Panc1 (cell line): ENCODE results near the gene NAPG. TPM values are rescaled to one million over a fixed set of nuclear protein-coding genes. Genes with fewer than 3 reads are reported as not detected.

Experiments used
- ATAC-seq: fragments of 200-7000 bp; cut with Tn5 transposase; 2 replicates; pipeline ENCODE4 v1.9.1; 2020; ENCODE audit warnings: mild to moderate bottlenecking, moderate library complexity
- BruUV-seq: library from RNA; stranded (reverse); fragments of 400-500 nt; replicated peaks from 2 replicates; lab custom pipeline; 2021; lab: Mats Ljungman, UMichigan
- CTCF ChIA-PET: fragments of 300-600 bp; sonication (Branson Sonifier 250); formaldehyde crosslinking; loops from one replicate; lab custom pipeline; 2022; ENCODE audit warnings: antibody characterized with exemption; lab: Charles Lee
- POLR2A ChIA-PET: fragments of 300-600 bp; sonication (Branson Sonifier 250); formaldehyde crosslinking; loops from one replicate; lab custom pipeline; 2022; ENCODE audit warnings: antibody characterized with exemption; lab: Charles Lee
- DNase-seq: peaks from one replicate; pipeline ENCODE4 v3.0.0-alpha.2; 2010; ENCODE audit warnings: low read depth, low spot score
- H3K27ac ChIP-seq: 2 replicates; pipeline ENCODE4 v1.5.1; 2011; ENCODE audit warnings: mild to moderate bottlenecking, low read length, inconsistent platforms
- H3K27me3 ChIP-seq: fragments of 200-500 bp; sonication (Bioruptor generic); 2 replicates; pipeline ENCODE4 v1.6.0; 2014; ENCODE audit warnings: low read length, inconsistent platforms; ENCODE audit not compliant: control insufficient read depth, insufficient read depth
- H3K36me3 ChIP-seq: fragments of 200-500 bp; sonication (Bioruptor generic); 2 replicates; pipeline ENCODE4 v1.5.1; 2014; ENCODE audit warnings: inconsistent platforms, mild to moderate bottlenecking, low read length, moderate library complexity; ENCODE audit not compliant: control insufficient read depth, insufficient read depth
- H3K4me1 ChIP-seq: 2 replicates; pipeline ENCODE4 v1.5.1; 2011; ENCODE audit warnings: inconsistent platforms, mild to moderate bottlenecking, low read length, moderate library complexity; ENCODE audit not compliant: control insufficient read depth, insufficient read depth
- H3K4me3 ChIP-seq, 2 experiments: 2 replicates each; pipeline ENCODE4 v1.5.1; 2011 to 2012; ENCODE audit warnings: low read depth in 2 of 2, low read length in 2 of 2, mild to moderate bottlenecking in 2 of 2, inconsistent platforms in 1 of 2, moderate library complexity in 1 of 2
- H3K9me3 ChIP-seq: fragments of 200-500 bp; sonication (Bioruptor generic); 2 replicates; pipeline ENCODE4 v1.5.1; 2014; ENCODE audit warnings: low read depth, mild to moderate bottlenecking, inconsistent platforms, low read length, moderate library complexity; ENCODE audit not compliant: control insufficient read depth, insufficient read depth
- POLR2AphosphoS5 ChIP-seq: IDR thresholded peaks from 2 replicates; pipeline ENCODE4 v1.6.1; 2012; ENCODE audit warnings: mild to moderate bottlenecking, low read depth, low read length, moderate library complexity
- SIN3A ChIP-seq: IDR thresholded peaks from 2 replicates; pipeline ENCODE4 v1.6.1; 2012; ENCODE audit warnings: low read depth, mild to moderate bottlenecking, low read length, moderate library complexity, borderline replicate concordance; ENCODE audit not compliant: insufficient read depth
- TCF7L2 ChIP-seq: IDR thresholded peaks from 2 replicates; pipeline ENCODE4 v1.6.1; 2011; ENCODE audit warnings: mild to moderate bottlenecking, low read depth, low read length, inconsistent platforms
- in situ Hi-C: cut with HindIII; loops from 2 replicates; pipeline ENCODE4 v1.10.0; 2016; ENCODE audit warnings: low sequenced_read_pairs, low pct_unique_long_range_greater_than_20kb
- intact Hi-C: fragments of 100-400 bp; cut with micrococcal nuclease; formaldehyde crosslinking; loops from one replicate; pipeline ENCODE4 v1.10.0; 2022; ENCODE audit not compliant: unreplicated experiment
- total RNA-seq: library from RNA; stranded (reverse); gene quantifications from one replicate; pipeline ENCODE4 v1.2.1, GENCODE V29; 2021; ENCODE audit not compliant: unreplicated experiment
- TF ChIP-seq, protein P1 (sequence below), 2 experiments: IDR thresholded peaks; 2 replicates each; pipeline ENCODE4 v1.6.1; 2011 to 2012; ENCODE audit warnings: low read depth in 2 of 2, control low read depth in 1 of 2, low read length in 1 of 2, mild to moderate bottlenecking in 1 of 2, moderate library complexity in 1 of 2; ENCODE audit not compliant: insufficient read depth in 1 of 2
- TF ChIP-seq, protein P2 (sequence below): fragments of 450-650 bp; IDR thresholded peaks from 2 replicates; pipeline ENCODE4 v1.5.1; 2017; ENCODE audit warnings: mild to moderate bottlenecking

Gene NAPG
- total RNA-seq, 1 experiment from 2014 or later: 27.8 TPM

DNA sequence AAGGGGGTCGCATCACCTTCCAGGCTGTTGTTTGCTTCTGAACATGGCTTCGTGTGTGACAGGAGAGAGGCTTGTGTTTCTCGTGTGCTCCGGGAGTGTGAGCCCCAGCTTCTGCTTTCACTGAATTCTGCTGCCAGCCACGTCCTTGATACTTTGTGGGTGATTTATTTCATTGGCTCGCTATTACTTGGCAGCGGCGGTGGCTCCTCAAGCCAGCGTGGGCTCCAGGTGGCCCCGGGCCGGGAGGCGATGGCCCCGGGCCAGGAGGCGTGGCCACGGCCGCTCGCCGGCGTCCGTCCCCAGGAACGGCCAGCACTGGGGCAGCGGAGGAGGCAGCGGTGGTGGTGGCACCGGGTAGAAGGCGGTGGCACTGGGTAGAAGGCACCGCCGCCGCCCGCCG, 63.1 kb downstream of the NAPG start:
- H3K4me1 ChIP-seq: no peaks in the 10 kb centered on the region
- H3K27me3 ChIP-seq: no peaks in the 10 kb centered on the region
- no peak for ATAC-seq
- POLR2A ChIA-PET: no interaction called here
- H3K36me3 ChIP-seq: no peaks in the 10 kb centered on the region
- intact Hi-C loops (no loop called here), in situ Hi-C loops (no loop called here)
- TF ChIP-seq, protein P1, sequence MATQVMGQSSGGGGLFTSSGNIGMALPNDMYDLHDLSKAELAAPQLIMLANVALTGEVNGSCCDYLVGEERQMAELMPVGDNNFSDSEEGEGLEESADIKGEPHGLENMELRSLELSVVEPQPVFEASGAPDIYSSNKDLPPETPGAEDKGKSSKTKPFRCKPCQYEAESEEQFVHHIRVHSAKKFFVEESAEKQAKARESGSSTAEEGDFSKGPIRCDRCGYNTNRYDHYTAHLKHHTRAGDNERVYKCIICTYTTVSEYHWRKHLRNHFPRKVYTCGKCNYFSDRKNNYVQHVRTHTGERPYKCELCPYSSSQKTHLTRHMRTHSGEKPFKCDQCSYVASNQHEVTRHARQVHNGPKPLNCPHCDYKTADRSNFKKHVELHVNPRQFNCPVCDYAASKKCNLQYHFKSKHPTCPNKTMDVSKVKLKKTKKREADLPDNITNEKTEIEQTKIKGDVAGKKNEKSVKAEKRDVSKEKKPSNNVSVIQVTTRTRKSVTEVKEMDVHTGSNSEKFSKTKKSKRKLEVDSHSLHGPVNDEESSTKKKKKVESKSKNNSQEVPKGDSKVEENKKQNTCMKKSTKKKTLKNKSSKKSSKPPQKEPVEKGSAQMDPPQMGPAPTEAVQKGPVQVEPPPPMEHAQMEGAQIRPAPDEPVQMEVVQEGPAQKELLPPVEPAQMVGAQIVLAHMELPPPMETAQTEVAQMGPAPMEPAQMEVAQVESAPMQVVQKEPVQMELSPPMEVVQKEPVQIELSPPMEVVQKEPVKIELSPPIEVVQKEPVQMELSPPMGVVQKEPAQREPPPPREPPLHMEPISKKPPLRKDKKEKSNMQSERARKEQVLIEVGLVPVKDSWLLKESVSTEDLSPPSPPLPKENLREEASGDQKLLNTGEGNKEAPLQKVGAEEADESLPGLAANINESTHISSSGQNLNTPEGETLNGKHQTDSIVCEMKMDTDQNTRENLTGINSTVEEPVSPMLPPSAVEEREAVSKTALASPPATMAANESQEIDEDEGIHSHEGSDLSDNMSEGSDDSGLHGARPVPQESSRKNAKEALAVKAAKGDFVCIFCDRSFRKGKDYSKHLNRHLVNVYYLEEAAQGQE (IDR thresholded peaks at IDR 0.05; ENCODE audit: insufficient read depth in 1 of 2, low read depth in 2 of 2, low read length in 1 of 2): no peak
- TF ChIP-seq TCF7L2: no peak
- no peak for TF ChIP-seq POLR2AphosphoS5
- TF ChIP-seq SIN3A: no peak
- no peak overlapping the region for H3K4me3 ChIP-seq
- CTCF ChIA-PET: no interaction called here
- H3K27ac ChIP-seq: no peak overlapping the region
- DNase-seq: no peak
- no peaks in the 10 kb centered on the region for H3K9me3 ChIP-seq
- no TSS peak for BruUV-seq

DNA sequence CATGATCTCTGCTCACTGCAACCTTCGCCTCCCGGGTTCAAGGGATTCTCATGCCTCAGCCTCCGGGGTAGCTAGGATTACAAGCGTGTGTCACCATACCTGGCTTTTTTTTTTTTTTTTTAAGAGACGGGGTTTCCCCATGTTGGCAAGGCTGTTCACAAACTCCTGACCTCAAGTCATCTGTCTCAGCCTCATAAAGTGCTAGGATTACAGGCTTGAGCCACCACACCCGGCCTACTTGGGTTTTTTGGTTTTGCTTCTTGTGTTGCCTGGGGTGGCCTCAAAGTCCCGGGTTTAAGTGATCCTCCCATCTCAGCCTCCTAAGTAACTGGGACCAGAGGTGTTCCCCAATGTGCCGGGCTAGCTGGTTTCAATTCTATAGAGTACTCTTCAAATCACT, 64.6 kb downstream of the NAPG start:
- intact Hi-C loops (no loop called here), in situ Hi-C loops (no loop called here)
- Histone ChIP-seq H3K4me3 (no peak overlapping the region), H3K27me3 (no peaks in the 10 kb centered on the region), H3K36me3 (no peaks in the 10 kb centered on the region), H3K27ac (no peak overlapping the region), H3K4me1 (no peaks in the 10 kb centered on the region), H3K9me3 (no peaks in the 10 kb centered on the region)
- BruUV-seq: no TSS peak
- no peak for DNase-seq
- ATAC-seq: no peak
- ChIA-PET CTCF (no interaction called here), POLR2A (no interaction called here)
- TF ChIP-seq TCF7L2 (no peak), SIN3A (no peak), POLR2AphosphoS5 (no peak)
- TF ChIP-seq, protein P2, sequence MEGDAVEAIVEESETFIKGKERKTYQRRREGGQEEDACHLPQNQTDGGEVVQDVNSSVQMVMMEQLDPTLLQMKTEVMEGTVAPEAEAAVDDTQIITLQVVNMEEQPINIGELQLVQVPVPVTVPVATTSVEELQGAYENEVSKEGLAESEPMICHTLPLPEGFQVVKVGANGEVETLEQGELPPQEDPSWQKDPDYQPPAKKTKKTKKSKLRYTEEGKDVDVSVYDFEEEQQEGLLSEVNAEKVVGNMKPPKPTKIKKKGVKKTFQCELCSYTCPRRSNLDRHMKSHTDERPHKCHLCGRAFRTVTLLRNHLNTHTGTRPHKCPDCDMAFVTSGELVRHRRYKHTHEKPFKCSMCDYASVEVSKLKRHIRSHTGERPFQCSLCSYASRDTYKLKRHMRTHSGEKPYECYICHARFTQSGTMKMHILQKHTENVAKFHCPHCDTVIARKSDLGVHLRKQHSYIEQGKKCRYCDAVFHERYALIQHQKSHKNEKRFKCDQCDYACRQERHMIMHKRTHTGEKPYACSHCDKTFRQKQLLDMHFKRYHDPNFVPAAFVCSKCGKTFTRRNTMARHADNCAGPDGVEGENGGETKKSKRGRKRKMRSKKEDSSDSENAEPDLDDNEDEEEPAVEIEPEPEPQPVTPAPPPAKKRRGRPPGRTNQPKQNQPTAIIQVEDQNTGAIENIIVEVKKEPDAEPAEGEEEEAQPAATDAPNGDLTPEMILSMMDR: no peak
- TF ChIP-seq, protein P1 (IDR thresholded peaks at IDR 0.05; ENCODE audit: insufficient read depth in 1 of 2, low read depth in 2 of 2, low read length in 1 of 2): no peak
